ENCODE data around the gene ALPK1. TPM values are rescaled to one million over a fixed set of nuclear protein-coding genes. Genes with fewer than 3 reads are reported as not detected.
A peak's percentile ranks its signal among the peaks of the same experiment; 100 is the strongest.
"Not testable (repeated sequence)": the region's sequence is repeated elsewhere in the genome, so short reads cannot be mapped to it uniquely, and the experiment has no call there.

The ALPK1 gene
- total RNA-seq, 1 donor, result 15.9 TPM

DNA sequence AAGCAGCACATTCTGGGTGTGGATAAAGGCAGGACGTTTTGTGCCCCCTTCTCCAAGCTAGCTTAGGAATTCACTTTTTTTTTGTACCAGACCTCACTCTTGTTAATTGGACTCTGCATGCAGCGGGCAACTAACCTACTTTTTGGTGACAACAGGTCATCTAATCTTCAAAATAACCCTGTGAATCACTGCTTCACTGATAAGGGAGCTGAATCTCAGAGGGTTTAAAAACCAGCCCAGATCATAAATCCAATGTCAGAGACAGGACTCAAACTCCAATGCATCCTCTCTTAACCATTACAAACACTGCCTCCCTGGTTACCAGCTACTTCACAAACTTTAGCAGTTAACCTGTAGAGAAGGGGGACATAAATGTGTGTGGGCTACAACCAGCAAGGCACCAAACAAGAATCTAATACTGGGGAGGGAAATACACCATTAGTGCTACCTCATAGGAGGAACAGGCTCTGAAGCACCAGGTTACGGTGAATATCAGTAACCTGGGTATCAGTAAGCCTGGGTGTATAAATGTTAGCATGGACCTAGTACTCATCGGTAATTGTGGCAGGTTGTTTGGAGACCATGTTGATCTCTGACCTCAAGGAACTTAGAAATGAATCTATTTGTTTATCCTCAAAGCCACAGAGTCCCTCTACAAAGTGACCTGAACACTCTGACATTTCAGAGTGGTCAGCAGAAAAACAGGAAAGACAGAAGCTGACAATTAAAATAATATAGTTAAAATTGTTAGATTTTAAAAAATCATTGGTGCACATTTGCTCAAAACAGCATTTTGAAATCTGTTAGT is 14.1 kb upstream of the ALPK1 start:
- DNase-seq (ENCODE audit: low read depth in 2 of 3, low spot score in 2 of 3), result no peak

DNA sequence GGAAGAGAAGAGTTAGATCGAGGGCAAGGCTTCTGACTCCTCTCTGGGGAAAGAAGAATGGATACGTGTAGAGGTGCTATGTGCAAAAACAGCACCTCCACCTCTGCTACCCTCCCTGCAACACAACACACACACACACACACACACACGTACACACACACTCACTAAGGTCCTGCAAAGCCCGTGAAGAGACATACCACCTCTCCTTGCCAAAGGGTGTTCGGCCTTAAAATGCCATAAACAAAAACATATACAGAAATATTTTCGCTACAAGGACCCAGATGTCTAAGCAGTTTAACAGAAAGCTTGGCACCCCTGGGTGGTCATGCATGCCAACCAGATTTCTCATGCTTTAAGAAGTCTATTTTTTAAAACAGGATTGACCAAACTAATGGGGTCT is 13.0 kb upstream of the ALPK1 start:
- no peak for DNase-seq (ENCODE audit: low read depth in 2 of 3, low spot score in 2 of 3)

DNA sequence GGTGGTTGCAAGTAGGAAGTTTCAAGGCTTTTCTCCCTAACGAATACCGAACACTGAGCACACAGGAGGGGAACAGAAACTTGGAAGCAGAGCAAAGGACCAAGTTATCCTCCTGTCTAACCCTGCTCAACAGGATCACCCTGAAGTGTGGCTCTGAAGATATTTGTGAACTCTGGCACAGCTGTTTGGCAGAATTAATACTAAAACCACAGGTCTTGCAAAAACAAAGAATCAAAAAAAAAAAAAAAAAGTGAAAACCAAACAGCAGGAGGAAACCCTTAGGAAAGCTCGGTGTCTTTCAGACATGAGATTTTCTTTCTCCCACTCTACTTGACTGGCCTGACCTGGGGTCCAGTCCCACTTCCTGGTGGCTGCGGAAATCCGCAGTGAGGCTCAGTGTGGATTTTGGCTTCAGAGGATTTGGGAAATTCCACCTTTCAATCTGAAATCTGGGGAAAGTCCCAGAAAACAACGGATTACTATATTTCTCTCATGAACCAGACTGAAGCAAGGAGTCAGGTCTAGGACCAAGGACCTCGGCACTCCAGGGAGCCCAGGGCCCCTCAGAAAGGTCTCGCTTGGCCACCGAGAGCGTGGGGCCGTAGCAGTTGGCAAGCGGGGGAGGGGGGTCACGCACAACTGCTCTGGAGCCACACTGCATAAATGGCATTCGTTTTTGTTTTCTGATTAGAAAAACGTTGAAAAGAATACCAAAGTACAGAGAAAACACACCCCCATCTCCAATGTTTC is 12.3 kb upstream of the ALPK1 start:
- DNase-seq (ENCODE audit: low read depth in 2 of 3, low spot score in 2 of 3), result peak in 1 of 3 donors; percentile 24

DNA sequence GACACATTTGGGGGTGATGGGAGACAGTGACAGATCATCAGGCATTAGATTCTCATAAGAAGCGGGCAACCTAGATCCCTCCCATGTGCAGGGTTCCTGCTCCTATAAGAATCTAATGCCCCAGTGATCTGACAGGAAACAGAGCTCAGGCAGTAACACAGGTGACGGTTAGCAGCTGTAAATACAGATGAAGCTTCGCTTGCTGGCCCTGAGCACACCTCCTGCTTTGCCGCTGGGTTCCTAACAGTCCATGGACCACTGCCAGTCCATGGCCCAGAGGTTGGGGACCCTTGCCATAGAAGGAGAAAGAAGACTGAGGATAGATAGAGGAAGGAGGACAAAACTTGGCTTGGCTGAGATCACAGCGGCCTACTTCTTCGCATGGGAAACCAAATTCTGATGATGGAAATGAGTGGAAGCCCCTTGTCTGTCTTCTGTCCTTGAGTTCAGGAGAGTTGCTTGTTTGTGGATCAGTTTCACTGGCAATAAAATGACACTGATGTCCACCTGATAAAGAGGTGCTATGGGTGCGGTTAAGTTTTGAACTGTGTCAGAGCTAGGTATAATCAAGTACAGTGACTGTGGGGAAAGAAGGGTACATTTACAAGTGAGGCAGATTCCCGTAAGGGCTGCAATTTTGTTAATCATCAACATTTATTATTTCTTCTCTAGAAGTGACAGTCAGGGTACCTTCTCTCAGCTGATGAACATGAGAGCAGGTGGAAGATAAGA is 9.7 kb upstream of the ALPK1 start:
- DNase-seq (ENCODE audit: low read depth in 2 of 3, low spot score in 2 of 3), result no peak

- DNase-seq (ENCODE audit: low read depth in 2 of 3, low spot score in 2 of 3), result peak in 2 of 3 donors; percentile 53 to 68
These were observed 8.7 kb upstream of the ALPK1 start for GRCh38 chr4:112288455-112288854.

DNA sequence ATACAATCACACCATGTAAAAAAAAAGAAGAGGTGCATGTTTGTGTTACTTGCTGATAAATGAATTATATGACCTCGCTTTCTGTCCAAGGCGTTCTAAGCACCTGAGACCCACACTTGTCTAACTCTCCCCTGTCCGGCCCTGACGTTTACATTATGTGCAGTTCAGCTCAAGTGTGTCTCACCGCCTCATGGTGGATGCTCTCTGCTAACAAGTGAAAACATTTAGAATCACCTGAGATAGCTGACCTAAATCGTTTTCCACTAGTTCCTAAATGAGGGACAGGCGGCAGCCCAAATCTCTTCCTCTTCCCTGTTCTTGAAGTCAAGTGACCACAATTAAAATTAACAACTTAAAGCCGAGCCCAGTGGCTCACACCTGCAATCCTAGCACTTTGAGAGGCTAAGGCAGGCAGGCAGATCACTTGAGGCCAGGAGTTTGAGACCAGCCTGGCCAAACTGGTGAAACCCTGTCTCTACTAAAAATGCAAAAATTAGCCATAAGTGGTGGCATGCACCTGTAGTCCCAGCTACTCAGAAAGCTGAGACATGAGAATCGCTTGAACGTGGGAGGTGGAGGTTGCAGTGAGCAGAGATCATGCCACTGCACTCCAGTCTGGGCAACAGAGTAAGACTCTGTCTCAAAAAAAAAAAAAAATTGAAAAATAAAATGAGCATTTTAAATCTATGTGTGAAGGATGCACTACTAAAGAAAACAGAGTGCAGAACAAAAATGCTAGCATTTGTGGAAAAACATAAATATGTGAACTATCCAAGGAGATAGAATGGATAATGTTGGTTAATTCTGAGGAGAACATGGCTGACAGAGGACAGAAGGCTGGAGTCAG is 7.5 kb upstream of the ALPK1 start:
- DNase-seq (ENCODE audit: low read depth in 2 of 3, low spot score in 2 of 3), result no peak

- DNase-seq (ENCODE audit: low read depth in 2 of 3, low spot score in 2 of 3), result no peak
These were observed 6.8 kb upstream of the ALPK1 start for GRCh38 chr4:112290341-112290740.

- no peak for DNase-seq (ENCODE audit: low read depth in 2 of 3, low spot score in 2 of 3)
These were observed 2.6 kb downstream of the ALPK1 start for GRCh38 chr4:112299721-112300120.

DNA sequence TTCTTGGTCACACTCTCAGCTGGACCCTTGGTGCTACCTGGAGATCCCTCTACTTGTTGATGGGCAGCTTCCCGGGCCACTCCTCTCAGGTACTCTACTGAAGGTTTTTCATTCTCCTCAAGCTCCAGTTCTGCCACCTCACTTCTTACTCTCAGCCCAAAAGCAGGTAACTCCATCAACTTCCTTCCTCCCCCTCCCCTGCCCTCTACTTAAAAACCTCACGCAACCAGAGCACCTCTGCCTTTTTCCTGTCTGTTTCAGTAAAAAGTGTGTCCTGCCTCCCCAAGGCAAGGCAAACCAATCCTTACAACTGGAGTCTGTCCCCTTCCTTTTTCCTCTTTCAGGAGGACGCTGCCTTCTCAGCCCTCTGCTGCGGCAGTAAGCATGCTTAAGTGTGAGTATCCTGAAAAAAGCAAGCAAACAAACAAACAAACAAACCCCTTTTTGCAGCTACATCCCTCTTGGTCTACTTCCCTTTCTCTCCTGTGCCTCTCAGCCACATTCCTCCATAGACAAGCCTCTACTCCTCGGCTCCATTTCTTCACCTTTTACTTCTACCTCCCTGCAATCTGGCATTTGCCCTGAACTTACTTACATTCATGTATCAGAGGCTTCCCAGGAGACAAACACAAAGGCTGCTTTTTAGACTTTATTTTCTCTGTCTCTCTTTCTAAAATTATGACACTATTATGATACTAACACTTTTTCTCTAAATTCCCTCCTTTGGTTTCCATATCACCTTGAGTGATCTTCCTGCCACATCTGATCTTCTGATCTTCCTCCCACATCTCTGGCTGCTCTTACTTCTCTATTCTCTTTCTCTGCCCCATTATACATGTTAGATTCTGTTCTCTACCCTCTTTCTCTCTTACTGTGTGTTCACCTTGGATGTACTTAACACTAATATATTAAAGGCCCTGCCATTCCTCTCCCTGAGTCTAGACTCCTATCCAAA is 5.4 kb downstream of the ALPK1 start:
- DNase-seq (ENCODE audit: low read depth in 2 of 3, low spot score in 2 of 3), result no peak

DNA sequence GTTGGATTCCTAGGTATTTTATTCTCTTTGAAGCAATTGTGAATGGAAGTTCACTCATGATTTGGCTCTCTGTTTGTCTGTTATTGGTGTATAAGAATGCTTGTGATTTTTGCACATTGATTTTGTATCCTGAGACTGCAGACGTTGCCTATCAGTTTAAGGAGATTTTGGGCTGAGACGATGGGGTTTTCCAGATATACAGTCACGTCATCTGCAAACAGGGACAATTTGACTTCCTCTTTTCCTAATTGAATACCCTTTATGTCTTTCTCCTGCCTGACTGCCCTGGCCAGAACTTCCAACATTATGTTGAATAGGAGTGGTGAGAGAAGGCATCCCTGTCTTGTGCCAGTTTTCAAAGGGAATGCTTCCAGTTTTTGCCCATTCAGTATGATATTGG is 8.3 kb downstream of the ALPK1 start:
- not testable (repeated sequence) for DNase-seq (ENCODE audit: low read depth in 2 of 3, low spot score in 2 of 3)

DNA sequence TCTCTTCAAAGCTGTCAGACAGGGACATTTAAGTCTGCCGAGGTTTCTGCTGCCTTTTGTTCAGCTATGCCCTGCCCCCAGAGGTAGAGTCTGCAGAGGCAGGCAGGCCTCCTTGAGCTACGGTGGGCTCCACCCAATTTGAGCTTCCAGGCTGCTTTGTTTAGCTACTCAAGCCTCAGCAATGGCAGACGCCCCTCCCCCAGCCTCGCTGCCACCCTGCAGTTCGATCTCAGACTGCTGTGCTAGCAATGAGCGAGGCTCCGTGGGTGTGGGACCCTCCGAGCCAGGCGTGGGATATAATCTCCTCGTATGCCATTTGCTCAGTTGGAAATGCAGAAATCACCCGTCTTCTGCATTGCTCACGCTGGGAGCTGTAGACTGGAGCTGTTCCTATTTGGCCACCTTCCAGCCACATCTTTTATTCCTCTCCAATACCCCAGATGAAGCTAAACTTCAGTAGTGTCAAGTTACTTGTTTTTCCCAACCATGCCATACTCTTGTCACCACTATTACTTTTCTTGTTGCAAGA is 12.2 kb downstream of the ALPK1 start:
- DNase-seq (ENCODE audit: low read depth in 2 of 3, low spot score in 2 of 3), result not testable (repeated sequence)

GRCh38 chr4:112311516-112311915 is 14.3 kb downstream of the ALPK1 start:
- DNase-seq (ENCODE audit: low read depth in 2 of 3, low spot score in 2 of 3), result no peak

DNA sequence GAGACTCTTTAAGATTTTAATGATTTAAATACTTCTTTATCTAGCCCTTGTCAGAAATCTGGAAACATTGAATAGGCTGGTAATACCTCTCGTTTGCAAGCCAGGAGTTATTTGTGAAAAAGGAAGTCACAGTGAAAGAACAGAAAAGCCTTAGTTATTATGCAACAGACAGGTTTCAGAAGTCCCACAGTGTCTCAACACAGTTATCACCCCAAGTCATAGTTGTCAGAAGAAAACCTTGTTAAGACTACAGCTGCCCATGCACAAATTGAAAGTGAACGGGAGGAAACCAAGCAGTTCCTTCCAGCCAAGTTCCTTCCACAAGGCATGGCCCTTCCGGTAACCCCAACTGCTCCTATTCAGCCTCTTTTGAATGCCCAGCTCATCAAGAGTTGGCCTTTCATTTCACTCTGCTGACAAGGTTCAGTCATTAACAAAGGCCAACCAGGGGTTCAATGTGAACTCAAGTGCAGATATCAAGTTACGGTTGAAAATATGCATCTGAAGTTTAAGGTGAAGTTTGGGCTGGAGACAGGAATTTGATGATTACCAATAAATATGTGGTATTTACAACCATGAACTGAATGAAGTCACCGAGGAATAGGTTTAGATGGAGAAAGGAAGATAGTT is 15.6 kb downstream of the ALPK1 start:
- DNase-seq (ENCODE audit: low read depth in 2 of 3, low spot score in 2 of 3), result peak in 1 of 3 donors; percentile 42

GRCh38 chr4:112315446-112315845 is 18.3 kb downstream of the ALPK1 start:
- DNase-seq (ENCODE audit: low read depth in 2 of 3, low spot score in 2 of 3), result no peak

GRCh38 chr4:112316360-112316759 is 19.2 kb downstream of the ALPK1 start:
- DNase-seq (ENCODE audit: low read depth in 2 of 3, low spot score in 2 of 3), result no peak

DNA sequence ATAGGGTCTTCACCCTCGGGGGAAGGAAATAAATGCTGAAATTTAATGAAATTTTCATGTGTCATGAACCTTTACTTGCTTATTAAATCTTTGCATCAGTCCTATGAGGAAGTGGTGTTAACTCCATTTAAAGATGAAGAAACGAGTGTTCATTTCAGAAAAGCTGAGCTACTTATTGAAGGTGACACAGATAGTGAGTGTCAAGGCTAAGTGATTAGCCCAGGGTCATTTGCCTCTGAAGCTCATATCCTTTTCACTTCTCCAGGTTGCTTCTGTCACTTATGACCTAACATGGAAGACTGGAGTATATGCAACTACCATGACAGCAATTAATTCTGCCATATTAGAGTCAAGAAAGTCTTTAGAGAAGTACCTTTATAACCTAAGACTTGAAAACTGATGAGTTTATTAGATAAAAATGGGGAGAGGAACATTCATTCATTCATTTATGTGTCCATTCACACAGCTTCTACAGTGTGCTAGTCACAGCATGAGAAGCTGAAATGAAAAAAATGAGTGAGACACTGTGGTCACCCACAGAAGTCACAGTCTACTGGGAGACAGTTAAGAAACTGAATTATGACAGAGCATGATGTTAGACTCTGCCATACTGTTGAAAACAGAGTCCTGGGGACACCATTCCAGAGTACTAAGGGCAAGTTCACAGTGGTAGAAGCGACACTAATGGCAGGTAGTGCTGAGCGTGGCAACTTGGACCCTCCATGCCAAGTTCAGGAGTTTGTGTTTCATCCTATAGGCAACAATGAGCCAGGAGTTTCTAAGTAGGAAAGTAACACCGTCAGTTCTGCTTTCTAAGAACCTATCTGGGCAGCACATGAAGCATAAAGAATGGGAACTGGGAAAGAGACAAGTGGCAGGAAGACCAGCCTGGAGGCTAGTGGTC is 21.3 kb downstream of the ALPK1 start:
- DNase-seq (ENCODE audit: low read depth in 2 of 3, low spot score in 2 of 3), result no peak
